Fibroblast of lung (primary cell): ENCODE data around the gene PHF21A. TPM values are rescaled to one million over a fixed set of nuclear protein-coding genes. Genes with fewer than 3 reads are reported as not detected.

Experiments
- DNase-seq, 2 donors: peaks; one replicate each; pipeline versions ENCODE4 v3.0.0 to v3.0.0-alpha.2; 2010; ENCODE audit warnings: low read depth in 2 of 2
- H2AFZ ChIP-seq: 2 replicates; pipeline ENCODE4 v1.5.1; 2012; ENCODE audit warnings: low read length, control low read depth, inconsistent platforms
- H3K27ac ChIP-seq: 2 replicates; pipeline ENCODE4 v1.5.1; 2011; ENCODE audit warnings: low read length, control low read depth; ENCODE audit not compliant: insufficient read depth
- H3K27me3 ChIP-seq: 2 replicates; pipeline ENCODE4 v1.5.1; 2011; ENCODE audit warnings: mild to moderate bottlenecking, low read length; ENCODE audit not compliant: control insufficient read depth, insufficient read depth
- H3K36me3 ChIP-seq: 2 replicates; pipeline ENCODE4 v1.5.1; 2011; ENCODE audit warnings: low read length; ENCODE audit not compliant: control insufficient read depth, insufficient read depth
- H3K4me1 ChIP-seq: 2 replicates; pipeline ENCODE4 v1.5.1; 2011; ENCODE audit warnings: low read length; ENCODE audit not compliant: control insufficient read depth, insufficient read depth; ENCODE audit errors: extremely low read depth
- H3K4me2 ChIP-seq: 2 replicates; pipeline ENCODE4 v1.5.1; 2011; ENCODE audit warnings: low read length, control low read depth; ENCODE audit not compliant: insufficient read depth; ENCODE audit errors: extremely low read depth
- H3K4me3 ChIP-seq, 4 experiments: fragments of 200-600 bp in 1 of 4; sonication (generic) in 1 of 4; replicated peaks in 1 of 4; 2 replicates each; pipeline ENCODE4 v1.5.1; 2011 to 2016; ENCODE audit warnings: low read length in 4 of 4, low read depth in 3 of 4, mild to moderate bottlenecking in 3 of 4, control low read depth in 2 of 4, inconsistent platforms in 1 of 4, mixed read lengths in 1 of 4; ENCODE audit not compliant: insufficient read depth in 1 of 4; ENCODE audit errors: control extremely low read depth in 1 of 4
- H3K79me2 ChIP-seq: 2 replicates; pipeline ENCODE4 v1.5.1; 2012; ENCODE audit warnings: mild to moderate bottlenecking, low read length, inconsistent platforms; ENCODE audit not compliant: control insufficient read depth, insufficient read depth
- H3K9ac ChIP-seq: 2 replicates; pipeline ENCODE4 v1.5.1; 2011; ENCODE audit warnings: mild to moderate bottlenecking, low read length, control low read depth; ENCODE audit not compliant: insufficient read depth
- H3K9me3 ChIP-seq: 2 replicates; pipeline ENCODE4 v1.5.1; 2012; ENCODE audit warnings: low read depth, low read length; ENCODE audit not compliant: control insufficient read depth, insufficient read depth
- H4K20me1 ChIP-seq: 2 replicates; pipeline ENCODE4 v1.5.1; 2011; ENCODE audit warnings: low read length; ENCODE audit not compliant: control insufficient read depth, insufficient read depth; ENCODE audit errors: extremely low read depth
- EZH2 ChIP-seq: IDR thresholded peaks from 2 replicates; pipeline ENCODE4 v1.5.1; 2012; ENCODE audit warnings: low read length, control low read depth, mild to moderate bottlenecking; ENCODE audit errors: missing control alignments
- polyA plus RNA-seq, 2 donors: library from polyadenylated mRNA; depleted of rRNA in 1 of 2; stranded (reverse) in 1 of 2; unstranded in 1 of 2; fragments of >200 nt; gene quantifications; 2 replicates each; pipeline ENCODE4 v1.2.1, GENCODE V29; 2011 to 2012; ENCODE audit warnings: missing spikeins in 1 of 2
- total RNA-seq: library from RNA; depleted of rRNA; stranded (reverse); fragments of >200 nt; gene quantifications from 2 replicates; pipeline ENCODE4 v1.2.1, GENCODE V29; 2014
- TF ChIP-seq, protein P1 (sequence below), 2 donors: IDR thresholded peaks in 1 of 2; conservative IDR thresholded peaks in 1 of 2; 1 replicate in 1 of 2; 2 replicates in 1 of 2; pipeline ENCODE4 v1.5.1; 2011 to 2012; ENCODE audit warnings: low read length in 2 of 2, control low read depth in 1 of 2, inconsistent platforms in 1 of 2, low read depth in 1 of 2, mild to moderate bottlenecking in 1 of 2

PHF21A gene
- total and polyA plus RNA-seq, 2 donors (not counting 1 experiment from before 2014, with no cell fraction given), result 18.5 to 21.0 TPM

DNA sequence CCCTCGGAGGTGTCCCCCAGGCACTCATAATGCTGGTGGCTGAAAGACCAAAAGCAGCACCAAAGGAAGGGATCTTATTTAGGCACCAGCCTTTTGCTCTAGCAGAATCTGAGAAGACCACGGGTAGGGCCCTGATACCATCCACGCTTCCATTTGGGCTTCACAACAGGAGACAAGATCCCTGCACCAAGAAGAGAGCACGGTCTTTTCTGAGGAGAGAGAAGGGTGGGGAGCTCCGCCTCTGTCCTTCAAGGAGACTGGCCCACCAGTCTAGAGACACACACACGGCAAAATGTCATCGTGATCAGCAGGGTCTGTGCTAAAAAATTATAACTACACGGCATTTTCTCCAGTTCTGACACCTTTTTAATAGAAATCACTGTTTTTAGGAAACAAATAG, 189.0 kb downstream of the PHF21A start:
- H3K9me3 ChIP-seq, result no peaks in the 10 kb centered on the region
- DNase-seq, result no peak
- TF ChIP-seq EZH2, result no peak
- TF ChIP-seq, protein P1, sequence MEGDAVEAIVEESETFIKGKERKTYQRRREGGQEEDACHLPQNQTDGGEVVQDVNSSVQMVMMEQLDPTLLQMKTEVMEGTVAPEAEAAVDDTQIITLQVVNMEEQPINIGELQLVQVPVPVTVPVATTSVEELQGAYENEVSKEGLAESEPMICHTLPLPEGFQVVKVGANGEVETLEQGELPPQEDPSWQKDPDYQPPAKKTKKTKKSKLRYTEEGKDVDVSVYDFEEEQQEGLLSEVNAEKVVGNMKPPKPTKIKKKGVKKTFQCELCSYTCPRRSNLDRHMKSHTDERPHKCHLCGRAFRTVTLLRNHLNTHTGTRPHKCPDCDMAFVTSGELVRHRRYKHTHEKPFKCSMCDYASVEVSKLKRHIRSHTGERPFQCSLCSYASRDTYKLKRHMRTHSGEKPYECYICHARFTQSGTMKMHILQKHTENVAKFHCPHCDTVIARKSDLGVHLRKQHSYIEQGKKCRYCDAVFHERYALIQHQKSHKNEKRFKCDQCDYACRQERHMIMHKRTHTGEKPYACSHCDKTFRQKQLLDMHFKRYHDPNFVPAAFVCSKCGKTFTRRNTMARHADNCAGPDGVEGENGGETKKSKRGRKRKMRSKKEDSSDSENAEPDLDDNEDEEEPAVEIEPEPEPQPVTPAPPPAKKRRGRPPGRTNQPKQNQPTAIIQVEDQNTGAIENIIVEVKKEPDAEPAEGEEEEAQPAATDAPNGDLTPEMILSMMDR (conservative IDR thresholded peaks at IDR 0.05 in 1 of 2, IDR thresholded peaks at IDR 0.05 in 1 of 2; ENCODE audit: low read depth in 1 of 2, low read length in 2 of 2), result no peak
- H3K9ac ChIP-seq, result no peak overlapping the region
- H3K79me2 ChIP-seq, result no peaks in the 10 kb centered on the region
- H4K20me1 ChIP-seq, result no peaks in the 10 kb centered on the region
- H3K27ac ChIP-seq, result no peak overlapping the region
- no peaks in the 10 kb centered on the region for H3K27me3 ChIP-seq
- H3K36me3 ChIP-seq, result peaks cover 4% of the 10 kb centered on the region
- H3K4me3 ChIP-seq, result no peak overlapping the region
- H3K4me1 ChIP-seq, result no peaks in the 10 kb centered on the region
- no peak overlapping the region for H3K4me2 ChIP-seq
- no peak overlapping the region for H2AFZ ChIP-seq

DNA sequence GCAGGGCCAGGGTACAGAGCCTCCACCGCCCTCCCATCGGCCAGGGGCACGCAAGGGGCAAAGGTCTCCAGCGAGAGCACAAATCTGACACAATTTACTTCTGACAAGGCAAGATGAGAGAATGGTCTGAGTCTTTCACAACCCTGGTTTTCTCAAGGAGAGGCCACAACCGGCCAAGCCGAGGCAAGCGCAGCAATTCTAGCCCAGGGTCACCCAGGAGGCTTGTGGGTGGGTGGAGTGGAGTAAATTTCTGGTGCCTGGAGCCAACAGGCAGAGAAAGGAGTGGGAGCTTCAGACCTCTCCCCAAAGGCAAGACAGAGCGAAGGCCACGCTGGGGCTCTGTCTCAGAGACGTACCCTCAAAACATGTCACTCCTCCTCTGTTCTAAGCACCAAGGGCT, 189.5 kb downstream of the PHF21A start:
- Histone ChIP-seq H3K36me3 (peaks cover 4% of the 10 kb centered on the region), H3K4me2 (no peak overlapping the region), H2AFZ (no peak overlapping the region), H4K20me1 (no peaks in the 10 kb centered on the region), H3K27ac (no peak overlapping the region), H3K9me3 (no peaks in the 10 kb centered on the region), H3K9ac (no peak overlapping the region), H3K4me1 (no peaks in the 10 kb centered on the region), H3K79me2 (no peaks in the 10 kb centered on the region), H3K4me3 (no peak overlapping the region), H3K27me3 (no peaks in the 10 kb centered on the region)
- TF ChIP-seq EZH2, result no peak
- TF ChIP-seq, protein P1 (conservative IDR thresholded peaks at IDR 0.05 in 1 of 2, IDR thresholded peaks at IDR 0.05 in 1 of 2; ENCODE audit: low read depth in 1 of 2, low read length in 2 of 2), result no peak
- no peak for DNase-seq

DNA sequence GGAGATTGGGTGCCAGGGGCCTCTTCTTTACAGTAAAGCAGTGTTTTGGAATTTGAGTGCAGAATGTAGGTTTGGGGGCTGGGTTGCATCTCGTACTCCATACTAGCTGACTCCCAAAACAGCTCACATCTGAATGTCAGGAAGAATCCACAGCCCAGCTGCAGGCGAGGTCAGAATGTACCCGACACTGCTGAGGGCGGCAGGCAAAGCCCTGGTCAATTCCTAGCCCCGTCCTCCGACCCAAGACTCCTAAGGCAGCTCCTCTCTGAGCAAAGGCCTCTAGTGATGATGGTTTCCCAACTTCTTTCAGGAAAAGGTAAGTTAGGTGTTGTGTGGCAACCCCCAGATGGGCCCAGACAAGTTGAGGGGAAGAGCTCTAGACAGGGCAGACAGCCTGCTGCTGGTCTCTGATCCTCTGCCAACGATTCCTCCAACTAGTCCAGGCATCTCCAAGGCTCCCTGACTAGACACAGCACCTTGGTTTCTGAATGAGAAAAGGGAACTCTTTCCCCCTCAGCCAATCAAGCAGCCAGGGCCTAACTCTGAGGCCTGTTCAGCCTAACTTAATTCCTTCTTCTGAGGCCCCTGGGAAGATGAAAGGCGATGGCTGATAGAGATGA, 190.2 kb downstream of the PHF21A start:
- peaks cover 6% of the 10 kb centered on the region for H3K27me3 ChIP-seq
- H3K27ac ChIP-seq, result no peak overlapping the region
- H3K4me2 ChIP-seq, result no peak overlapping the region

More for the DNA sequence above, 190.2 kb downstream of the PHF21A start:
- Histone ChIP-seq H3K4me3 (no peak overlapping the region), H3K9me3 (no peaks in the 10 kb centered on the region), H3K36me3 (peaks cover 4% of the 10 kb centered on the region), H4K20me1 (no peaks in the 10 kb centered on the region), H3K9ac (no peak overlapping the region), H2AFZ (no peak overlapping the region), H3K79me2 (no peaks in the 10 kb centered on the region), H3K4me1 (no peaks in the 10 kb centered on the region)
- TF ChIP-seq, protein P1 (conservative IDR thresholded peaks at IDR 0.05 in 1 of 2, IDR thresholded peaks at IDR 0.05 in 1 of 2; ENCODE audit: low read depth in 1 of 2, low read length in 2 of 2), result no peak
- no peak for TF ChIP-seq EZH2
- DNase-seq, result no peak
